ENCODE data around the gene ABLIM2.

The ABLIM2 gene

DNA sequence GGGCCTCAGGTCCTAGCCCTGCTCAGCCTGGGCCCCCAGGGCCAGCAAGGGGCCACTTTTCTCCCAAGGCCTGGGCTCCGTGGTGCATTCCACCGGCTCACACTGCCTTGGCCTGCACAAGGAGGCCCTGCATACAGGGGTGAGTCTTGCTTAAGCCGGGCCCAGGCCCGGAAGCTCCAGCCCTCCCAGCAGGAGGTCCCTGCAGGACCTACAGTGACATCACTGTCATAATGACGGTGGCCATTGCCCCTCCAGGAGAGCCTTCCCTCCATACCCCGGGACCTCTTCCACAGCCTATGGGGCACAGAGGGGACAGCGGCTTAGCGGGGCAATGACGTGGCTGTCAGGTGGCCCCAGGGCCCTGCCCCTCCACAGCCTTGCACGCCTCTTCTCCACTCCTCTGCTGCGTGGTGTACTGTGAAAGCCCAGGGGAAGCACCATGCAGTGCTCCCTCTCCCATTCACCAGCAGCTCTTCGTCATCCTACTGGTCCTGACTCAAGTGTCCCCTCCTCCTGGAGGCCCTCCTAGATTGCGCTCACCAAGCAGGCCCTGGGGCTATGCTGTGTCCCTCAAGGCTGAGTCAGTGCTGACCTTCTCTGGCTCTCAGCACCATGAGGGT lies 186.6 kb downstream of the ABLIM2 start:
- no peak for DNase-seq

DNA sequence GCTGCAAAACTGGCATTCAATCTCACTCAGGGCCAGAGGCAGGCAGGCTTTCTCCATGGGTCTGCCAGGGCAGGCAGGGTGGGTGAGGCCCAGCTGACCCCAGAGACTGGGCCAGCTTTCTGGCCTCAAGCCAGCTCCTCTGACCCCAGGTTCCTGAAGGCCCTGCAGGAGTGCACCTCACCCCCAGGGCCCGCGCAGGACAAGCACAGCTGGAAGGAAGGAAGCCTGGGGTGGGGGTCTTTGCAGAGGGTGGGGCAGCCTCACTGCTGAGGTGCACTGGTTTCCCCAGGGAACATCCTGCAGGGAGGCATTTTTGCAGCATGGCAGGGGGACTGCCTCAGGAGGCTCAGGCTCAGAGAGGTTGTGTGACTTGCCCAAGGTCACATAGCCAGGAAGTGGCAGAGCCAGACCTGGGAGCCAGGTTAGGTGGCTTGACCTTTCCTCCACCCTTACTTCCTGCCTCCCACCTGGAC lies 187.4 kb downstream of the ABLIM2 start:
- no peak for DNase-seq

DNA sequence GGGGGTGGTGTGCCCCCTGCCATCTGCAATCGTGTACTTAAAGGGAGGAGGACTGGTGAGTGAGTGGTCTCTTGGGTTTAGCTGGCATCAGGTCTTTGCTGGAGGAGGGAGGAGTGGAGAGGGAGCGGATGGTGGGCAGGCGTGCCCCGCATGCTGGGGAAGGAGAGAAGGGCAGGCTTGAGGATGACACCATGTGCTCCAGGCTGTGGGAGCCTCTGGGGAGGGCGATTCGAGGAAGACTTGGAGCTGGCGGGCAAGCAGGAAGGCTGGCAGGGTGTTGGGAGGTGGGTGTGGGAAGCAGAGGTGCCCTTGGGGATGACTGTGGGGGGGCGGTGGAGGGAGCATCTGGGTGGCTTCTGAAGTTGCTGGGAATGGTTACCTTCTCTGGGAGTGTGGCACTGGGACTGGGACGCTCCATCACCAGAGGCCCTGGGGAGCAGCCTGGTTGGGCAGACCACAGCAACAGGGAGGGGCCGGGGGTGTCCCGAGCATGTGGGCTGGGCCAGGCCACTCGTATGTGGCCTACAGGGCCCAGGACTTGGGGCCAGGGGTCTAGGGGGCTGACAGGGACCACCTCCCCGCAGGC lies 188.2 kb downstream of the ABLIM2 start:
- DNase-seq = no peak

GRCh38 chr4:7968262-7968896 lies 190.2 kb downstream of the ABLIM2 start:
- DNase-seq = no peak

DNA sequence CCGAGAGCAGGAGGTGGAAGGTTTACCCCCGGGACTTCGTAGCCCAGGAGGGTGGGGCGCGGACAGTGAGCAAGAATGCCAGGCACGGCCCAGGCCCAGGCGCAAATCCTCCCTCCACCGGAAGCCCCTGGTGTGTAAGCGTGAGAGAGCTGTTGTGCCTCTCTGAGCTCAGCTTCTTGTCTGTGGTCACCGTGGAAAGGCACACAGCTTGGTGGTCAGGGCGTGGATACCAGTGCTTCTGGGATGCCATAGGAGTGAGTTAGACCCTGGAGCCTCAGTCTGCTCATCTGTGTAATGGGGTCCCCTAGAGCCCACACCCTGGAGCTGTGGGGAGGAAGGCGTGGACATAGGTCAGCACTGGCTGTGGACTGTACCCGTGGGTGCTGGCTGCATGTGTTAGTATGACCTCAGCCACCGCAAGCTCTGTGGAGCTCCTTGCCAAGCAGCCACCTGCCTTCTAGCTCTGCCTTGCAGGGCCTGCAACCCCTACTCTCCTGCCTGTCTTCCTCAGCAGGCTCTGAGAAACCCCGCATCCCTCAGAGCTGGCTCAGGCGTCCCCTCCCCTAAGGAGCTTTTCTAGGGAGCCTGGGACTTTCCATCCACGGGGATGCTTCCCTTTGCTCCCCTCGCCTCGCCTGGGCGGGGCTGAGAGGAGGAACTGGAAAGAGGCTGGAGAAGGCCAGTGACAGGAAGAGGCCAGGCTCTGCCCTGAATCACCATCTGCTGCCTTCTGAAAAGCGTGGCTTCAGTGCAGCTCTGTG lies 190.9 kb downstream of the ABLIM2 start:
- no peak for DNase-seq

GRCh38 chr4:7967063-7967440 lies 191.6 kb downstream of the ABLIM2 start:
- DNase-seq = no peak

GRCh38 chr4:7966281-7967062 lies 192.1 kb downstream of the ABLIM2 start:
- DNase-seq = no peak

DNA sequence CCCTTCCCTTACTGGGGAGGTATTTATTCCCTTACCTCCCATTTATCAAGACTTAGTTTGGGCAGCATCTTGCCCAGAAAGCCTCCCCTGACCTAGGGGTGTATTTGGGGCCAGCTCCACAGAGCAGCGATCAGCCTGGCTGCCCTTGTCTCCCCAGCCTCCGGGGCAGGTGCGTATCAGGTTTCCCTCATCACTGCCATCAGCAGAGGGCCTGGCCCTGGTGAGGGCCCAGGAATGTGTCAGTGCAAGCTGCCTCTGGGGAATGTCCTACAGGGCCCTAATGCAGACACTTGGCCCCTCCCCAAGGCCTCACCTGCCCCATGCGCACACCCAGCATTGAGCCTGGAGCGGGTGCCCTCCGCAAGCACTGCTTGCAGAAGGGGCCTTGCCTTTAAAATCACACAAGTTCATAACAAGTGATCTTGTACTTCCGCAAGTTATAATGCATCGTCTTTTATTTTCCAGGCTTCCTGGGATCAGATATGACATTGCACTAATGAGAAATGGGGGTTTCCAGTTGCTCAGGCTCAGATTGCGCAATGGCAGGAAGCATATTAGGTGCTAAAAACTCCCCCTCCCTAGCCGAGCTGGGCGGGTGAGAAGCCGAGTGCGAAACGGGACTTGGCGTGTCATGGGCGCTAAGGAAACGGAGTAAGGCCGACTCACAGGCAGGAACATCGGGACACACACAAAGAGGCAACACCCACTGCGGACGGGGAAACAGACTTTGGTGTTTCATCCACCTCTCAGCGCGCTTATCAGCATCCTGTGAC lies 193.5 kb downstream of the ABLIM2 start:
- no peak for DNase-seq

DNA sequence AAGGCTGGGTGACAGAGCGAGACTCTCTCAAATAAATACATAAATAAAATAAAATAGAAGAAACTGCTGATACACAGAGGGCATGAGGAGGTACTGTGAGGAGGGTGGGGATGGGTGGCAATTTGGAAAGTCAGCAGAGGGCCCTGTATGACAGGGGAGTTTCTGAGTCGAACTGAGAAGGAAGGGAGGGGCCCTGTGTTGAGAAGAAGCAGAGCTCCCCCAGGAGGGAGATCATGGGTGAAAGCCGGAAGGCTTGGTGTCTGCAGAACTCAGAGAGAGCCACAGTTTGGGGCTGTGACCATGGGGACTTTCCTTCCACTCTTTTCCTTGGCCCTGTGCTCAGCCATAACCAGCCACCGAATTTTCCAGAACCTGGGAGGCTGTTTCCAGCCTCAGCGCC lies 194.2 kb downstream of the ABLIM2 start:
- no peak for DNase-seq

DNA sequence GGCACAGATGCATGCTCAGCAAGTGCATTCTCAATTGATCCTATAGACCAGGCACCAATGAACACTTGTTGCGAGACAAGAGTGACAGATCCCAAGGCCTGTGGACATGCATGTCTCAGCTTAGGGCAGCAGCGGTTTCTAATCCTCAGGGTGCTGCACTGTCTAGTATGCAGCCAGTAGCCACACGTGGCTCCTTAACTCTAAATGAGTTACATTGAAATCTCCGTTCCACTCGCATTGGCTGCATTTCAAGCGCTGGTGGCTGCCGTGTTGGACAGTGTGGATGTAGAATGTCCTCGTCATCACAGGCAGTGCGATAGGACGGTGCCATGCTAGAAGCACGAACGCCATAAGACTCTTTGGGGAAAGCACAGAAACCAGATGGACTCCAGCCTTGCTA lies 194.9 kb downstream of the ABLIM2 start:
- no peak for DNase-seq

- no peak for DNase-seq
Observed at GRCh38 chr4:7962609-7963508, 195.8 kb downstream of the ABLIM2 start.

GRCh38 chr4:7960790-7961655 lies 197.6 kb downstream of the ABLIM2 start:
- peak; percentile 88 for DNase-seq

GRCh38 chr4:7960017-7960789 lies 198.4 kb downstream of the ABLIM2 start:
- DNase-seq = peak; percentile 76

- DNase-seq = no peak
Observed at GRCh38 chr4:7959078-7959477, 199.5 kb downstream of the ABLIM2 start.

GRCh38 chr4:7956934-7957656 lies 201.5 kb downstream of the ABLIM2 start:
- DNase-seq = no peak

DNA sequence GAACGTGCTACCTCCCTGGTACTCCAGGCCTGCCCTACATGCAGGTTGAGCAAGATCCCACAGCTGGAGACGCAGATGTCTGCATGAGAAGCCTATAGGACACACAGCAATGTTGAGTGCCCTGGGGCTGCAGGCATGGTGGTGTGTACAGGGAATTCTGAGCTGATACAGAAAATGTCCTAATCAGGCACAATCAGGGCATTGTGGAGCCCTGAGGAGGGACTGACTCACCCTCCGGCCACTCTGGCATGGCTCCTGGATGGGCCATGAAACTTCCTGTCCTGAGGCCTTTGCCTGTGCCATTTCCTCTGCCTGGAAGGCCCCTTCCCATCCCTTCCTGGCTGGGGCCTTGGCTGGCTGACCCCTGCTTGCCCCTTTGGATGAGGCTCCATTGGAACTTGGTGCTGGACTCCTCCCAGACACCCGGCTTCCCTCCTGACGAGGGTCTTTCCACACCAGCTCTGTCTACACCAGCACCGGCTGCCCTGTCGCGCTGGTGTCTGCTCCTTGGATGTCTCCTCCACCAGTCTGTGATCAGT lies 202.3 kb downstream of the ABLIM2 start:
- DNase-seq = peak; percentile 85

DNA sequence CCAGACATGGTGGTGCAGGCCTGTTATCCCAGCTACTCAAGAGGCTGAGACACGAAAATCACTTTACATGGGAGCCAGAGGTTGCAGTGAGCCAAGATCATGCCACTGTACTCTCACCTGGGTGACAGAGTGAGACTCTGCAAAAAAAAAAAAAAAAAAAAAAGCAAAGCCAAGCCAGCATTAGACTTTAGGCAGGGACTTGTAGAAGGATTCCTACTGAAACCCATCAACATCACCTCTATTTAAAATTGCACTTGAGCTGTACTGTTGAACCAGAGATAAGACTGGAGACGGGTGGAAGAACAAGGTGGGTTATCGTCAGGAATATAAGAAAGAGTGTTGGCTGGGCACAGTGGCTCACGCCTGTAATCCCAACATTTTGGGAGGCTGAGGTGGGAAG lies 203.2 kb downstream of the ABLIM2 start:
- no peak for DNase-seq

GRCh38 chr4:7952615-7953014 lies 206.0 kb downstream of the ABLIM2 start:
- no peak for DNase-seq

Data from T1000 (cell line).